GM21786 (cell line): ENCODE measurements around the gene SEPTIN11.
"Not testable (repeated sequence)": the region's sequence is repeated elsewhere in the genome, so short reads cannot be mapped to it uniquely, and the experiment has no call there.

ENCODE experiments used
- ATAC-seq: cut with Tn5 transposase; IDR thresholded peaks from one replicate; pipeline ENCODE4 v1.9.1; 2021; ENCODE audit not compliant: unreplicated experiment

The SEPTIN11 gene

GRCh38 chr4:76951672-76952010, 2.1 kb downstream of the SEPTIN11 start:
- no peak for ATAC-seq

- ATAC-seq = no peak
These were observed 2.5 kb downstream of the SEPTIN11 start for GRCh38 chr4:76952071-76952470.

GRCh38 chr4:76952656-76953582, 3.4 kb downstream of the SEPTIN11 start:
- no peak for ATAC-seq

- ATAC-seq = no peak
These were observed 4.4 kb downstream of the SEPTIN11 start for GRCh38 chr4:76953956-76954355.

GRCh38 chr4:76954489-76954888, 4.9 kb downstream of the SEPTIN11 start:
- no peak for ATAC-seq

- ATAC-seq = no peak
These were observed 5.6 kb downstream of the SEPTIN11 start for GRCh38 chr4:76955182-76955581.

- ATAC-seq = no peak
These were observed 7.6 kb downstream of the SEPTIN11 start for GRCh38 chr4:76957004-76957738.

- ATAC-seq = no peak
These were observed 9.3 kb downstream of the SEPTIN11 start for GRCh38 chr4:76958891-76959290.

GRCh38 chr4:76960014-76960413, 10.5 kb downstream of the SEPTIN11 start:
- ATAC-seq = peak; percentile 93

GRCh38 chr4:76962406-76963130, 13.0 kb downstream of the SEPTIN11 start:
- no peak for ATAC-seq

GRCh38 chr4:76963131-76963750, 13.7 kb downstream of the SEPTIN11 start:
- ATAC-seq = no peak

GRCh38 chr4:76963927-76964326, 14.4 kb downstream of the SEPTIN11 start:
- not testable (repeated sequence) for ATAC-seq

GRCh38 chr4:76964769-76965168, 15.2 kb downstream of the SEPTIN11 start:
- ATAC-seq = no peak

- ATAC-seq = no peak
These were observed 16.5 kb downstream of the SEPTIN11 start for GRCh38 chr4:76965866-76966579.

- ATAC-seq = no peak
These were observed 19.4 kb downstream of the SEPTIN11 start for GRCh38 chr4:76968937-76969336.

- no peak for ATAC-seq
These were observed 19.9 kb downstream of the SEPTIN11 start for GRCh38 chr4:76969495-76969894.

- no peak for ATAC-seq
These were observed 20.5 kb downstream of the SEPTIN11 start for GRCh38 chr4:76969941-76970529.

GRCh38 chr4:76972306-76972705, 22.8 kb downstream of the SEPTIN11 start:
- no peak for ATAC-seq

GRCh38 chr4:76974150-76974549, 24.6 kb downstream of the SEPTIN11 start:
- ATAC-seq = no peak

GRCh38 chr4:76977113-76977512, 27.6 kb downstream of the SEPTIN11 start:
- no peak for ATAC-seq
